DOHH2 (cell line): Measurements from ENCODE around the gene SNAP29.

Experiments used
- H3F3A ChIP-seq: fragments of 200-600 bp; sonication (generic), shearing (Covaris generic); 2 replicates; pipeline ENCODE4 v1.6.0; 2016; ENCODE audit warnings: antibody characterized with exemption, mild to moderate bottlenecking; ENCODE audit not compliant: control insufficient read depth, insufficient read depth
- H3K27ac ChIP-seq: fragments of 200-600 bp; sonication (generic); 2 replicates; pipeline ENCODE4 v1.5.1; 2014; ENCODE audit warnings: low read depth, mild to moderate bottlenecking, low read length, moderate library complexity
- H3K27me3 ChIP-seq: fragments of 200-600 bp; sonication (generic); 2 replicates; pipeline ENCODE4 v1.6.1; 2014; ENCODE audit warnings: mild to moderate bottlenecking, low read length, mixed read lengths; ENCODE audit not compliant: control insufficient read depth
- H3K36me3 ChIP-seq: fragments of 200-600 bp; sonication (generic); 2 replicates; pipeline ENCODE4 v1.6.1; 2014; ENCODE audit warnings: mild to moderate bottlenecking, low read length, moderate library complexity, mixed read lengths; ENCODE audit not compliant: control insufficient read depth
- H3K4me1 ChIP-seq: fragments of 200-600 bp; sonication (generic); 2 replicates; pipeline ENCODE4 v1.6.1; 2014; ENCODE audit warnings: mild to moderate bottlenecking, low read length, mixed read lengths; ENCODE audit not compliant: control insufficient read depth
- H3K4me2 ChIP-seq: fragments of 200-600 bp; sonication (generic); 2 replicates; pipeline ENCODE4 v1.6.0; 2014; ENCODE audit warnings: mild to moderate bottlenecking, low read length, moderate library complexity
- H3K4me3 ChIP-seq: fragments of 200-600 bp; sonication (generic); 2 replicates; pipeline ENCODE4 v1.5.1; 2014; ENCODE audit warnings: mild to moderate bottlenecking, low read length, mixed read lengths
- H3K79me2 ChIP-seq: fragments of 200-600 bp; sonication (generic); 2 replicates; pipeline ENCODE4 v1.6.1; 2014; ENCODE audit warnings: mild to moderate bottlenecking, low read length, mixed read lengths; ENCODE audit not compliant: control insufficient read depth
- H3K9me2 ChIP-seq: fragments of 200-600 bp; sonication (generic); replicated peaks from 2 replicates; pipeline ENCODE4 v1.6.1; 2014; ENCODE audit warnings: mild to moderate bottlenecking, low read length, mixed read lengths; ENCODE audit not compliant: control insufficient read depth
- H3K9me3 ChIP-seq: fragments of 200-600 bp; sonication (generic); 2 replicates; pipeline ENCODE4 v1.6.1; 2014; ENCODE audit warnings: antibody characterized with exemption, low read length, mixed read lengths; ENCODE audit not compliant: control insufficient read depth, insufficient read depth
- H4K20me1 ChIP-seq: fragments of 200-600 bp; sonication (generic); 2 replicates; pipeline ENCODE4 v1.6.0; 2014; ENCODE audit warnings: low read depth, mild to moderate bottlenecking, antibody characterized with exemption, low read length, moderate library complexity; ENCODE audit not compliant: control insufficient read depth, insufficient read depth
- EZH2phosphoT487 ChIP-seq: fragments of 200-600 bp; sonication (generic); IDR thresholded peaks from 2 replicates; pipeline ENCODE4 v1.6.1; 2017; ENCODE audit warnings: borderline replicate concordance, mild to moderate bottlenecking, antibody characterized with exemption, low read length, moderate library complexity, mixed read lengths
- TF ChIP-seq, protein P1 (sequence below): fragments of 200-600 bp; sonication (generic); IDR thresholded peaks from one replicate; pipeline ENCODE4 v1.5.1; 2014; ENCODE audit warnings: antibody characterized with exemption, mild to moderate bottlenecking, low read depth, low read length; ENCODE audit not compliant: poor library complexity, severe bottlenecking

The SNAP29 gene

DNA sequence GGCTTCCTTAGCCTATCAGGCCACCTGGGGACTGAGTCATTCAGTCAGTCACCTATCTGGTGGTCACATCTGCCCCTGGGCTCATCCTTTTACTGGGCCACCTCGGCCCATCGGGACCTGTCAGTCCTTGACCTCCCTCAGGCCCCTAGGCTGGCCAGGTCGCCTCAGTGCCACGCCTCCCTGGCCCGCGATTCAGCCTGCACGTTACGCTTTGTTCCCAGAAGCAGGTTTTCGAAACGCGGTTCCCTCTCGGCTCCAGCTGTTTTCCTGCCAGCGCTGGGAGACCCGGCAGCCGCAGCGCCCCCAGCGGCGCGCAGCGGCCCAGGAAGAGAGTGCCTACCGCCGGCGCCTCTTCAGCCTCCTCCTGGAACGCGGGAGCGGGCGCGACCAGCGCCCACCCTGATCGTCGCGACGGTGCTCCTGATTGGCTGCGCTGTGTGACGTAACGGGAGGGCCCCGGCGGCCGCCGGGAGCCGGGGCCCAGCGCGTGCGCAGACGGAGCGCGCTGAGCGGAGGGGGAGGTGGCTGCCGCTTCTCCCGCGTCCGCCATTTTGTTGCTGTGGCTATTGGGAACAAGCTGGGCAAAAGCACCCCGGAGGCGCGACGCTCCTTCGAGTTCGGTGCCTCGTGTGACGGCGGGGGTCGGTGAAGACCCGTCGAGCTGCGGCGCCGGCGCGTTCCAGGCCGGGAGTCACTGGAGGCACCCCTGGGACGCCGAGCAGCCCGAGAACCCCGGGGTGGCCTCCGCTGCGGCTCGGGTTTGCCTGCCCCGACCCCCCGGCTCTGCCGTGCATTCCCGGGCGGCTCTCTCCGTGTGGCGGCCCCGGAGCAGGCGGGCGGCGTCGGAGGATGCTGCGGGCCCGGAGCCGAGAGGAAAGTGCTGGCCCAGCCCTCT, 58.4 kb downstream of the SNAP29 start, which contains the start of gene CRKL:
TSS of gene CRKL (plus strand) at position 492 of the 895 bp plus-strand sequence. CDS start 528 bp downstream, outside the sequence.
- Histone ChIP-seq H3K79me2 (peaks cover 54% of the 10 kb centered on the region), H4K20me1 (peaks cover 21% of the 10 kb centered on the region), H3K4me2 (peak within 1 kb of the TSS; percentile 89), H3K4me1 (peaks cover 29% of the 10 kb centered on the region), H3K9me3 (no peaks in the 10 kb centered on the region), H3K27me3 (no peaks in the 10 kb centered on the region), H3K4me3 (peak within 1 kb of the TSS; percentile 99), H3K27ac (peak within 1 kb of the TSS; percentile 65), H3K9me2 (no peaks in the 10 kb centered on the region), H3K36me3 (peaks cover 39% of the 10 kb centered on the region), H3F3A (no peaks in the 10 kb centered on the region)
- TF ChIP-seq, protein P1, sequence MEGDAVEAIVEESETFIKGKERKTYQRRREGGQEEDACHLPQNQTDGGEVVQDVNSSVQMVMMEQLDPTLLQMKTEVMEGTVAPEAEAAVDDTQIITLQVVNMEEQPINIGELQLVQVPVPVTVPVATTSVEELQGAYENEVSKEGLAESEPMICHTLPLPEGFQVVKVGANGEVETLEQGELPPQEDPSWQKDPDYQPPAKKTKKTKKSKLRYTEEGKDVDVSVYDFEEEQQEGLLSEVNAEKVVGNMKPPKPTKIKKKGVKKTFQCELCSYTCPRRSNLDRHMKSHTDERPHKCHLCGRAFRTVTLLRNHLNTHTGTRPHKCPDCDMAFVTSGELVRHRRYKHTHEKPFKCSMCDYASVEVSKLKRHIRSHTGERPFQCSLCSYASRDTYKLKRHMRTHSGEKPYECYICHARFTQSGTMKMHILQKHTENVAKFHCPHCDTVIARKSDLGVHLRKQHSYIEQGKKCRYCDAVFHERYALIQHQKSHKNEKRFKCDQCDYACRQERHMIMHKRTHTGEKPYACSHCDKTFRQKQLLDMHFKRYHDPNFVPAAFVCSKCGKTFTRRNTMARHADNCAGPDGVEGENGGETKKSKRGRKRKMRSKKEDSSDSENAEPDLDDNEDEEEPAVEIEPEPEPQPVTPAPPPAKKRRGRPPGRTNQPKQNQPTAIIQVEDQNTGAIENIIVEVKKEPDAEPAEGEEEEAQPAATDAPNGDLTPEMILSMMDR = peak; percentile 87
- no peak for TF ChIP-seq EZH2phosphoT487

DNA sequence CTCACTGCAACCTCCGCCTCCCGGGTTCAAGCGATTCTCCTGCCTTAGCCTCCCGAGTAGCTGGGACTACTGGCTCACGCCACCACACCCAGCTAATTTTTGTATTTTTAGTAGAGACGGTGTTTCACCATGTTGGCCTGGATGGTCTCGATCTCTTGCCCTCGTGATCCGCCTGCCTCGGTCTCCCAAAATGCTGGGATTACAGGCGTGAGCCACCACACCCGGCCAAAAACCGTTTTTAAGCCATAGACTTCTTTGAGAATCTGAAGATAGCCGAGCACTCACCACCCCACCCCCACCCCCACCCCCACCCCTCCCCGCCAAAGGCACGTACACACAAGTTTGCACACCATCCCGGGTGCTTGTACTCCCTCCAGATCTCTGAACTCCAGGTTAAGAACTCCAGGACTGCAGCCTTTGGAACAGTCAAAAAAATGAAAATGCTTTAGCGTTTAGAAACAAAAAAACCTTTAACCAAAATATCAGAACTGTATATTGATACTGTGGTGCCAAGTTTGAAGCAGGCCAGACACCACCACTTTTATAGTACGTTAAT, 59.9 kb downstream of the SNAP29 start:
- peaks cover 44% of the 10 kb centered on the region for H3K36me3 ChIP-seq
- H3K4me3 ChIP-seq = peak overlapping the region; percentile 99
- no peaks in the 10 kb centered on the region for H3F3A ChIP-seq
- peaks cover 38% of the 10 kb centered on the region for H3K4me1 ChIP-seq
- H3K27ac ChIP-seq = no peak overlapping the region
- TF ChIP-seq EZH2phosphoT487 = no peak
- TF ChIP-seq, protein P1 = no peak
- H3K9me2 ChIP-seq = no peaks in the 10 kb centered on the region
- peak overlapping the region; percentile 88 for H3K4me2 ChIP-seq
- no peaks in the 10 kb centered on the region for H3K9me3 ChIP-seq
- peaks cover 24% of the 10 kb centered on the region for H4K20me1 ChIP-seq
- no peaks in the 10 kb centered on the region for H3K27me3 ChIP-seq
- peaks cover 69% of the 10 kb centered on the region for H3K79me2 ChIP-seq

DNA sequence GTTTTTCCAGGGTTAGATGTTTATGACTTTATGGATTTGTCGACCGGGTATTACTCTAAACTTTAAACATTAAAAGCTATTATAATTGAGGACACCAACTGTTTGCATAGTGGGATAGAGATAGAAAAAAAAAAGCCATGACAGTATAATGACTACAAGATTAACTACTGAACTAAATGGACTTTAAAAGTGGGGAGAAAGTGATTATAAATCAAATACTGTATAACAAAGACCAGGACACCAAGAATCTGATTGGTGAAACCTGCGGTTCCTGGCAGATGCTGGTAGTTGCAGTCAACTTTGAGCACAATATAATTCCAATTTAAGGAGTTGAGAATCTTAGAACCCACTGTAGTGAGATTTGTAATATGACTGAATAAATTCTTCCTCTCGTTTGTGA, 60.9 kb downstream of the SNAP29 start:
- H4K20me1 ChIP-seq = peaks cover 29% of the 10 kb centered on the region
- no peaks in the 10 kb centered on the region for H3K27me3 ChIP-seq
- H3F3A ChIP-seq = no peaks in the 10 kb centered on the region
- peak overlapping the region; percentile 99 for H3K4me3 ChIP-seq
- peak overlapping the region; percentile 88 for H3K4me2 ChIP-seq
- no peak overlapping the region for H3K27ac ChIP-seq
- TF ChIP-seq, protein P1 = no peak
- no peak for TF ChIP-seq EZH2phosphoT487
- H3K36me3 ChIP-seq = peaks cover 52% of the 10 kb centered on the region
- peaks cover 79% of the 10 kb centered on the region for H3K79me2 ChIP-seq
- H3K9me2 ChIP-seq = no peaks in the 10 kb centered on the region
- H3K4me1 ChIP-seq = peaks cover 48% of the 10 kb centered on the region
- H3K9me3 ChIP-seq = no peaks in the 10 kb centered on the region
